ENCODE measurements around the gene DSCAM.
"Not testable (repeated sequence)": the region's sequence is repeated elsewhere in the genome, so short reads cannot be mapped to it uniquely, and the experiment has no call there.

Gene DSCAM

GRCh38 chr21:40846587-40847411 is at the start of gene DSCAM:
TSS of gene DSCAM (minus strand) at chr21:40847158. CDS start at chr21:40846661, 497 bp downstream.
- DNase-seq (ENCODE audit: low read depth in 2 of 2, low spot score in 1 of 2), result no peak

DNA sequence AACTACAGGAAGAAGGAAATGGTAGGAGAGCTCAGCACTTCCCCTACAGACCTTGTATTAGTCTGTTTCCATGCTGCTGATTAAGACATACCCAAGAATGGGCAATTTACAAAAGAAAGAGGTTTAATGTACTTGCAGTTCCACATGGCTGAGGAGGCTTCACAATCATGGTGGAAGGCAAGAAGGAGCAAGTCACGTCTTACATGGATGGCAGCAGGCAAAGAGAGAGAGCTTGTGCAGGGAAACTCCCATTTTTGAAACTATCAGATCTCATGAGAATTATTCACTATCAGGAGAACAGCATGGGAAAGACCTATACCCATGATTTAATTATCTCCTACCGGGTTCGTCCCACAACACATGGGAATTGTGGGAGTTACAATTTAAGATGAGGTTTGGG is 48.7 kb upstream of the DSCAM start:
- DNase-seq (ENCODE audit: low read depth in 2 of 2, low spot score in 1 of 2), result not testable (repeated sequence)

- DNase-seq (ENCODE audit: low read depth in 2 of 2, low spot score in 1 of 2), result no peak
These were observed 40.0 kb upstream of the DSCAM start for GRCh38 chr21:40886931-40887330.

DNA sequence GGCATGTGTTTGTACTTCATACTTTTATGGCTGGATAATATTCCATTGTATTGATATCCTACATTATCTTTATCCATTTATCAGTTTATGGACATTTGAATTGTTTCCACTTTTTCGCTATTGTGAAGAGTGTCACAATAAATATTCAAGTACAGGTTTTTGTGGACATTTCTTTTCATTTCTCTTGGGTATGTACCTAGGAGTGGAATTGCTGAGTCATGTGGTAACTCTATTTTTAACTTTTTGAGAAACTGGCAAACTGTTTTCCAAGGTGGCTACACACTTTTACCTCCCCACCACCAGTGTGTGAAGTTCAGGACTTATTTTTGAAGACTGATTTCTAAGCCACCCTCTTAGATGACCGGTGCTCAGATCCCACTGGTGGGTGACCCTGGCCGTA is 39.0 kb upstream of the DSCAM start:
- DNase-seq (ENCODE audit: low read depth in 2 of 2, low spot score in 1 of 2), result no peak

DNA sequence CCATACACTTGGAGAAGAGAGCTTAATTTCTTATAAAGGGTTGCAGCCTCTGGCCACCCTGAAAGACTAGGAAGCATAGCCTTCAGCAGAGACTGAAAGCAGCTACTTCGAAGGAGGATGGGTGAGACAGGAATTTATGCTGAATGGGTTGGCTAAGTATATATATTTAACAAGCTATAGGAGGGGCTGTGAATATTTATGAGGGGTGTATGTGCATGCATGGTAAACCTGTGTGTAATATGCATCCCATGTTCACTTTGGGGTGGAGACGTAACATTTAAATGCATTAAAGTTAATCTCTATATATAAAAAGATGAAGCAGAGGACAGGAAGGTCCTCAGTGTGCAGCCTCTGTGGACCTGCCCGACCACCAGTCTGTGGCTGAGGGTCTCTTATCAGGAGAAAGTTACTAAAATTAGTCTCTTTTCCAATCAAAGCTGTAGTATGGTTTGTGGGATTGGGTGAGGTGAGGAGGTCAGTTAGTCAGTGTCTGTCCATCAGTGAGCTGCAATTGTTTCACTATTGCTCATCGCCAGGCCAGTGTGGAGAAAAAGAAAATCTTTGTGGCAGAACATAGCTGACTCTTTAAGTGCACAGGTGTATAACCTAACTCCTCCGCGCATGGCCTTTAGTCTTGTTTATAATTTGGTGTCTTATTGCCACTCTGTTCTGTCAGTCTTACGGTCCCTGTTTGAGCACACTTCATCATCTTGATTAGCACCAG is 35.4 kb upstream of the DSCAM start:
- DNase-seq (ENCODE audit: low read depth in 2 of 2, low spot score in 1 of 2), result no peak

DNA sequence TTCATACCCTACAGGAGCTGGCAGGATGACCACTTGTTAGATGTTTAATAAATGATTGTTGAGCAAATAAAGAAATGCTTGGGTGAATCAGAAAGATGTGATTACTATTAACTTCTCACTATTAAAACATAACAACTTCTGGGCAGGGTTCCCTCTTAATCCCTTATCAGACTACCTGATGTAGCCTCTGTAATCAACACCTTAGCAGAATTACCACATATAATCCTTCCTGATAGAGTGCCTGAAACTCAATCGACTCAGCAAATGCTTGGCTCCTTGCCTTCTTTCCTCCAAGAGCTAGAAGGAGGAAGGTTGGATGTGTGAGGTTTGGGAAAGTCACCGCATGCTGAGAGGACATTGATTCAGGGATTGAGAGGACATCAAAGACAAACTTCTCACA is 34.8 kb upstream of the DSCAM start:
- no peak for DNase-seq (ENCODE audit: low read depth in 2 of 2, low spot score in 1 of 2)

DNA sequence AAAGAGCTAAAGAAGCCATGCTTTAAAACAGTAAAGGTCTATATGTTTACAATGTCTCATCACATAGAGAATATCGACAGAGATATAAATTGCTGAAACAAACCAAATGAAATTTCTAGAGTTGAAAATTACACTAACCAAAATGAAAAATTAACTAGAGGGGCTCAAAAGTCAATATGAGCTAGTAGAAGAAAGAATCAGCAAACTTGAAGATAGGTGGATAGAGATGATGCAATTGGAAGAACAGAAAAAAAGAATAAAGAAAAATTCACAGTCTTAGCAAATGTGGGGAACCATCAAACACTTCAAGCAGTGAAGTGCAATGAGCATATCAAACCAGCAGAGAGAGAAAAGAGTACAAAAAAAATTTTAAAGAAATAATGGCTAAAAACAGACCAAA is 24.1 kb upstream of the DSCAM start:
- no peak for DNase-seq (ENCODE audit: low read depth in 2 of 2, low spot score in 1 of 2)

DNA sequence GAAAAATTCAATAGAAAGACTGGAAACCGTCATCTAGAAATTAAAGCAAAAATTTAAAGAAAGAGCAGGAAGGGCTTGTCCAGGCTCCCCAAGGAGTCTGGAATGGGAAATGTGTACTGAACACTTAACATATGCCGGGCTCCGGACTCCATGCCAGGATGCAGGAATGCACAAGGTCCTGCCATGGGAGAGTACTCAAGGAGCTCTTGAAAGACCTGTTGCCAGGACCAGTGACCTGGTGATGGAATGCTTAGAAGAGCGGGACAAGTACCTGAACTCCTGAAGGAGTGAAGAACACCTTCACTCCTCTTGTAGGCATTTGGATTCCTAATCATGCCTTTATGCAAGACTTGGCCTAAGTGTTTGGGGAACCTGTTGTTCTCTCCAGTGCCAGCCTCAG is 16.9 kb upstream of the DSCAM start:
- no peak for DNase-seq (ENCODE audit: low read depth in 2 of 2, low spot score in 1 of 2)

- DNase-seq (ENCODE audit: low read depth in 2 of 2, low spot score in 1 of 2), result no peak
These were observed 11.6 kb upstream of the DSCAM start for GRCh38 chr21:40858517-40858916.

GRCh38 chr21:40853956-40854688 is 7.2 kb upstream of the DSCAM start:
- DNase-seq (ENCODE audit: low read depth in 2 of 2, low spot score in 1 of 2), result no peak

- DNase-seq (ENCODE audit: low read depth in 2 of 2, low spot score in 1 of 2), result no peak
These were observed 5.6 kb upstream of the DSCAM start for GRCh38 chr21:40852563-40852962.

- no peak for DNase-seq (ENCODE audit: low read depth in 2 of 2, low spot score in 1 of 2)
These were observed 4.8 kb upstream of the DSCAM start for GRCh38 chr21:40851749-40852148.

GRCh38 chr21:40850071-40850470 is 3.1 kb upstream of the DSCAM start:
- no peak for DNase-seq (ENCODE audit: low read depth in 2 of 2, low spot score in 1 of 2)

DNA sequence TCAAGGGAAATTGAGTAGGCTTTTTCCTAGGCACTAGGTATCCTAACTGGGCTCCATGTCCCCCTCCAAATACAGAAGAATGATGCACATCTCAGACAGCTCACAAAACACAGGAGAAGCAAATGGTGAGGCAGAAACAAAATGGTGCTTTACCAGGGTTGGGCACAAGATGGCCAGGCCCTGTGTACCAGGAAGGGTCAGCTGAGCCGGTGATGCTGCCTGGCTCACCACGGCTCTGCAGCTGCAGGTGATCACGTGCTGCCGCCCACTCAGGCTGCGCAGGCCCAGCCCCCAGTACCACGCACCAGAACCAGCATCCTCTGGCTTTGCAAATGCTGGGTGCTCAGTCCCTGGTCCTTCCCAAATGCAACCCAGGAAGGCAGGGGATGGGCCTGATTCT is 993 bp upstream of the DSCAM start:
- DNase-seq (ENCODE audit: low read depth in 2 of 2, low spot score in 1 of 2), result no peak

DNA sequence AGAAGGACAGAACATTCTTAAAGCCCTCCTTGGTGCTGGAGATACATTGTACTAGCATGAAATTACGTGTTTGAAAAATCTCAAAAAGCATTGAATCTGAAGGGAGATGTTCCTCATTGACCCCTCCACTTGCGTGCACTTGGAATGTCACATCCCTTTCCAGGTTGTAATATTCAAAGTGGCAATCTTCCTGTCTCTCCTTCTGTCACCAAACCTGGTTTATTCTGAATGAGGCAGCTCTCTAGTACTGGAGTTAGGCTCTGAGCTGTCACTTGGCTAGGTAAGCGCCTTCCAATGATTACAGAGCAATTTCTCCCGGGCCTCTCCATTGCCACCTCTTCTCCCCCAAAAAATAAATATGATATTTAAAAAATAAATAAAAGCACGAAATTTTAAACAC is 855 bp downstream of the DSCAM start:
- DNase-seq (ENCODE audit: low read depth in 2 of 2, low spot score in 1 of 2), result no peak

DNA sequence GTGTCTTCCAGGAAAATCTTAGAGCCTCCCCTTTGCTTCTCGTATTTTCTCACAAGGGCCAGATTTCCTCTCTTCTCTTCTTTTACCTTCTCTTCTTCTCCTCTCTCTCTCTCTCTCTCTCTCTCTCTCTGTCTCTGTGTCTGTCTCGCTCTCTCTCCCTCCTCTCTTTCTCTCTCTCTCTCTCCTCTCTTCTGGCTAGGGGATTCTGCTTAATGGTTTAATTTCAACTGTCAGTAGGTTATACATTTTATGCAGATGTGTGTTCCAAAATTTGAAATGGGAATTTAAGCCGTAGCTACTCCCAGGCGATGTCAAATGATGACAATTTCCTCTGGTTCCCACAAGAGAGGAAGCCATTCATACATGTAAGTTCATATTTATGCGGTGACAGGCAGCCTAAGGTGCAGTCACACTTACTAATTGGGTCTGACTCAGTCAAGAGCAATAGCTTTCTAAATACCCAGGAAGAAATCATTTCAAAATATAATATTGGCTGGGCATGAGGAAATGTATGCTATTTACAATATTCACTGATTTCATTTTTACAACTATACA is 1.4 kb downstream of the DSCAM start:
- DNase-seq (ENCODE audit: low read depth in 2 of 2, low spot score in 1 of 2), result no peak

DNA sequence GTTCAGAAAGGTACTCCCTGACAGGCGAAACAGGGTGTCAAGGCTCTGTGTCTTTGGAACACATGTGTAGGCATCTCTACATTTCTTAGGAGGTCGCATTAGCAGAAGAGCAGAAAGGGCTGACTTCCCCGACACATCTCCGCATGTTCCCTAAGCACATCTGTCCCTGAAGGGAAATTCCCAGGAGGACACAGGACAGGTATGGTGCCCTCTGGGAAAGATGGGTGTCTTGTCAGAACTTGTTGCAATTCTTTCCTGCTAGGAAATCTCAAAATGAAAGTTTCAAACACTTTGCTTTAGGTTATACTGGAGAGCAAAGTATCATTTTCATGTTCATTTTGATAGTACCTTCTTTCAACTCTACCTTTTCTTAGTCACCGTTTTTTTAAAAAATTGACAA is 2.0 kb downstream of the DSCAM start:
- DNase-seq (ENCODE audit: low read depth in 2 of 2, low spot score in 1 of 2), result no peak

- no peak for DNase-seq (ENCODE audit: low read depth in 2 of 2, low spot score in 1 of 2)
These were observed 4.8 kb downstream of the DSCAM start for GRCh38 chr21:40842197-40842552.

DNA sequence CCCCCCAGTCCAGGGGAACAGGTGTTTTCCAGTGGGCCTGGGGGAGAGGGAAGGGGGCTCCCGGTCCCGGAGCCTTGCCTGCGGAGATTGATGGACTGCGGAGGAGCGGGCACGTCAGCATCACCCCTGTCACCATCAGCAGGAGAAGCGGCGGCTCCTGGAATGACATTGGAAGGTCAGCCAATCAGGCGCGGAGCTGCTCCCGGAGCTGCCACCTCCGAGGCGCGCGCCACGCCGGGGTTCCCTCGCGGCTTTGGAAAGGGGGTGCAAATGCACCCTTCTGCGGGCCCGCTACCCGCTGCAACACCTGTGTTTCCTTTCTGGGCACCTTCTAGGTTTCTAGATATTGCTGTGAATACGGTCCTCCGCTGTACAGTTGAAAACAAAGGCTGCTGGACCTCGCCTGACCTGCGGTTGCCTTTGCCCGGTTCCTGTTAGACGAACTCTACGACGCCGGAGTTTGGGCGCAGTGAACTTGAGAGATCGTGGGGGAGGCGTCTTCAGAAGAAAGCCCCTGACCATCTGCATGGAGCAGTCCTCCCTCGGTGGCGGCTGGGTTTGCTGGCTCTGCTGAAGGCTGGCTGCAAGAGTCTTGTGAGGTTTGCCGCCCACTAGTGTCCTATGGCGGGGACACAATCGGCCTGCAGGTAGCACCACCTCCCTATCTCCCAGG is 5.3 kb downstream of the DSCAM start:
- DNase-seq (ENCODE audit: low read depth in 2 of 2, low spot score in 1 of 2), result no peak

DNA sequence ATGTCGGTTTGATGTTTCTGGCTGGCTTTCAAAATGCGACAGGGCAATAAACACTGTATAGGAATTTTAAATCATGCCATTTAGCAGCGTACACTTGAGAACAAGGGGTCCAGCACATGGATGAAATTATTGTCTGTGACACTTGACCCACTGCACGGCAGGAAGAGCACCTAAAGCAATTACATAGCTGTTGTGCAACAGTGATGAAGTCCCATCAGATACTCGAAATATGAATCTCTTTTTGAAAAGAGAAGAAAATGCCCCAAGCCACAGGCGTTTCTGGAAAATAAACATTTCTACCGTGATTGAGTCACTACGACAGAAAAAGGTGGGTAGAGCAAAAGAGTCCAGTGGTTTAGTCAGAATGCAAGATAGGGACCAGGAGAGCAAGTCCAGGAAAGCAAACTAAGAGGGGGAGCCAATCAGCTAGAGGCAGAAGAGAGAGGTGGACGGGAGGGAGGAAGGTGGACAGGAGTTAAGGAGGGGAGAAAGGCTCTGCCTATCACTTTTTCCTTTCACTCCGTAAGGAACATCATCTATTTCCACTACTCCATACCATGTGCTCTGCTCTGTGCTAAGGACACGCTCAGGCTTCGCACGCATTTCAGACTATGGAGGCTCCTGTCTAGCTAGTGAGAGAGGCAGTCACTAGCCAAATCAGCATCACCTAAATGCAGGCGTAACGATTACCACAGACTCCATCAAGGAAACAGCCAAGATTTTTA is 6.4 kb downstream of the DSCAM start:
- DNase-seq (ENCODE audit: low read depth in 2 of 2, low spot score in 1 of 2), result no peak

GRCh38 chr21:40839521-40839920 is 7.4 kb downstream of the DSCAM start:
- DNase-seq (ENCODE audit: low read depth in 2 of 2, low spot score in 1 of 2), result no peak

Data from stimulated activated CD8-positive, alpha-beta memory T cell treated with anti-CD3 and anti-CD28 coated beads, Interleukin-4, amount 100 ng/mL, for 1 hour (primary cell).